ENCODE measurements around the gene CAMK2G.

The CAMK2G gene

DNA sequence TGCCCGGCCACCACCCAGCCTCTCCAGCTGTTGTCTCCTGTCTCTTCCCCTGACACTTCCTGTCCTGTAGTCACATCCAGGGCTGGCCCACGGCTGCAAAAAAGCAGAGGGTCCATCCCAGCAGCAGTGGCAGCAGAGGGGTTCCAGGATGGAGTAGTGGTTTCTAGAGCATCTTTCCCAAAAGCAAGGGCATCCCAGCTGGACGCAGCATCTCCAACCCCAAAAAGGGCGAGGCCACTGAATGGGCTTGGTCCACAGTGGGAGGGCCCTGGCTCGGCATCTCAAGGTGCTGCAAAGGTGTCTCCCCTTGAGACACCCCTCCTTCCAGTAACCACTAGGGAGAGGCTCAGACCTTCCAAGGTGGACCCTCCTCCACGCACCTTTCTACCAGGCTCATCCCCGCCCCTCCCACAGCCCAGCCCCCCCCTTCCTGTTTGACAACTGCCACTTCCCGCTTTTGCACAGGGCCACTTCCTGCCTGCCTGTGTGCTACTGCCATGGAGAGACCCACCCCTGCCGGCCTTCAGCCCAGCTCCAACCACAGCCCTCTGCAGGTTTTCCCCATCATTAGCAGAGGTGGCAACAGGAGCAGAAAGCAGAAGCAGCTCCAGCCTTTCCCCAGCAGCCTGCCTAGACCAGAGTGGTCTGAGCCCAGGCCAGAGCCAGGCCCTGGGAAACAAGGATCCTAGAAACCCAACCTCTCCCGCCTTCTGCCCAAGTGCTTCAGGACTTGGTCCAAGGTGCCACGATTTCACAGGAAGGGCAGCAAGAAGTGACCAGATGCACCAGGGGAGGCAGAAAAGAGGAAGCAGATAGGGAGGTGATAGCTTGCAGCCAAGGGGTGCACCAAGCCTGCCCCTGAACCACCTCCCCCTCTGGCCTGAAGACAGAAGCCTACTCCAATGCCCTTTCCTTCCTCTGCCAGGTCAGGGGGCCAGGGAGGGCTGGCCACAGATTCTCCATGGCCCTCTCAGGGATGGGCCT lies 8.6 kb downstream of the CAMK2G start:
- FAIRE-seq (no peak), DNase-seq (ENCODE audit: insufficient read length, low spot score) (no peak)
- TF ChIP-seq, protein P1, sequence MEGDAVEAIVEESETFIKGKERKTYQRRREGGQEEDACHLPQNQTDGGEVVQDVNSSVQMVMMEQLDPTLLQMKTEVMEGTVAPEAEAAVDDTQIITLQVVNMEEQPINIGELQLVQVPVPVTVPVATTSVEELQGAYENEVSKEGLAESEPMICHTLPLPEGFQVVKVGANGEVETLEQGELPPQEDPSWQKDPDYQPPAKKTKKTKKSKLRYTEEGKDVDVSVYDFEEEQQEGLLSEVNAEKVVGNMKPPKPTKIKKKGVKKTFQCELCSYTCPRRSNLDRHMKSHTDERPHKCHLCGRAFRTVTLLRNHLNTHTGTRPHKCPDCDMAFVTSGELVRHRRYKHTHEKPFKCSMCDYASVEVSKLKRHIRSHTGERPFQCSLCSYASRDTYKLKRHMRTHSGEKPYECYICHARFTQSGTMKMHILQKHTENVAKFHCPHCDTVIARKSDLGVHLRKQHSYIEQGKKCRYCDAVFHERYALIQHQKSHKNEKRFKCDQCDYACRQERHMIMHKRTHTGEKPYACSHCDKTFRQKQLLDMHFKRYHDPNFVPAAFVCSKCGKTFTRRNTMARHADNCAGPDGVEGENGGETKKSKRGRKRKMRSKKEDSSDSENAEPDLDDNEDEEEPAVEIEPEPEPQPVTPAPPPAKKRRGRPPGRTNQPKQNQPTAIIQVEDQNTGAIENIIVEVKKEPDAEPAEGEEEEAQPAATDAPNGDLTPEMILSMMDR (IDR thresholded peaks at IDR 0.05; ENCODE audit: insufficient read depth, missing control alignments), result no peak

DNA sequence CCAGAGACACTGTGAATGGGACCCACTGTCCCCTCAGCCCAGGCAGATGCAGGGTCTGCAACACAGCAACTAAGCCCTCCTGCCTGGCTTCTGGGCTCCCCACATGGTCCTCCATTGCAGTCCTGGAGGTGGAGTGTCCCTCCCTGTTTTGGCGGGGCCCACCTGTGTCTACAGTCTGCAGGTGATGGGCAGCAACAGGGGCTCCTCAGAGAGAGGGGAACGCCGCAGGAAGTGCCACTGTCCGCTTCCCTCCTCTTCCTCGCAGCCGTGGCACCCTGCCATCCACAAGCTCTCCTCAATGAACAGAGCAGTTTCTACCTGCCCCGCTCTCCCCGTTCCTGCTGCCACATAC lies 9.3 kb downstream of the CAMK2G start:
- FAIRE-seq (no peak), DNase-seq (ENCODE audit: insufficient read length, low spot score) (no peak)
- TF ChIP-seq, protein P1 (IDR thresholded peaks at IDR 0.05; ENCODE audit: insufficient read depth, missing control alignments), result no peak

DNA sequence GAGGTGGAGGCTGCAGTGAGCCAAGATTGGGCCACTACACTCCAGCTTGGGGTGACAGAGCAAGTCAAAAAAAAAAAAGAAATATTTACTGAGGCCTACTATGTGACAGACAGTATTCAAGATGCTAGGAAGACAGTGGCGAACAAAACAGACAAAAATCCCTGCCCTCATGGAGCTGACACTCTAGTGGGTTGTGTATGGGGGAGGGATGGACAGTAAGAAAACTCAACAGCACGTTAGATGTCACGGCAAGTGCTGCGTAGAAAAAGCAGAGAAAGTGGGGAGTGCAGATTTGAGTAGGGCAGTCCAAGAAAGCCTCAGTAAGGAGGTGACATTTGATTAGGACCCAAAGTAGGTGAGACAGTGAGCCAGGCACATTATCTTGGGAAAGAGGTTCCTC lies 10.1 kb downstream of the CAMK2G start:
- no peak for FAIRE-seq
- TF ChIP-seq, protein P1 (IDR thresholded peaks at IDR 0.05; ENCODE audit: insufficient read depth, missing control alignments), result no peak
- DNase-seq (ENCODE audit: insufficient read length, low spot score), result no peak

DNA sequence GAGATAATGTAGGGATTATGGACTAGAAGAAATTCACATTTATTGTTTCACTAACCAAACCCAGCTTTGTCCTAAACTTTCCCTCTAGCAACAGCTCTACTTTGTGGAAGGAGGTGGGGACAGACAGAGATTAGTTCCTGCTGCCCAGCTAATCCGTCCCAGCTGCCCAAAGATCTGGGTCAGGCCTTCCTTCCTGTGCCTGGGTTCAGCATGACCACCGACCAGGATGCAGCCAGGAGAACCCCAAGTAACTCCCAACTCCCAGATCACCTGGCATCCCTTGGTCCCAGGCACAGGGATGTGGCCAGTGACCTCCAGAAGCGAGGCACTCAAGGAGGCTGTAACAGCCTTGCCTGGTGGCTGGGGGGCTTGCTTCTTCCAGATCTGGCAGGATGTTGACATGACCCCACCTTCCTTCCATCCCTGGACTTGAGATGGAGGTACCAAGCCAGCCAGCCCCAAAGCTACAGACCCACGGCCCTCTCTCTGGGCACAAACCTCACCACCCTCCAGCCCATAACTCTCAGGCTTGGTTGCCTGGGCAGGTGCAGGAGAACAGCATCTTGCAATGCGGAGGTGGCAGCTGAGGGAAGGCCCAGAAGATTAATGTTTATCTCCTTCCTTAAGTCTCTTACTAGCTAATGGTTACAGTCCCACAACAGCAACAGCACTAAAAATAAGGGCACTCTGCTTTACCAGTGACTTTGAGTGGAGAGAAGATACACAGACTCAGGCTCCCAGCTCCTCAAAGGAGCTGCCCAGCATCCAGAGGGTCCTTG lies 11.1 kb downstream of the CAMK2G start:
- DNase-seq (ENCODE audit: insufficient read length, low spot score) (peak; percentile 68), FAIRE-seq (no peak)
- TF ChIP-seq, protein P1 (IDR thresholded peaks at IDR 0.05; ENCODE audit: insufficient read depth, missing control alignments), result no peak

DNA sequence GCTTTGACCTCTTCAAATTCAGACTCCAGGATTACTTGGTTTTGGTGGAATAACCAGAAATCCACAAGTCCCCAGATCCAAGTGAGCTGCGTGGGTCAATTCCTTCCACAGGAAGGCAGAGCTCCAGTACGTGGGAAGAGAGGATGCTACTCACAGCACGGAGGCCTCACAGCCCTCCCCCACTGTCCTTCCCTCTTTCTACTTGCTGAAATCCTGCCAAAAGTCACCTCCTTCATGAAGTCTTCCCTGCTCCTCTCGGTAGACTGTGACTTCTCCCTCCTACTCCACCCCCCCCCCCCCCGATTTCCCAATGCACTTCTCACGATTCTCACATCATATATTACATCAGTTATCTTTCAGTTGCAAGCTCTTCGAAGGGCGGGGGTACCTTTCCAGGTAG lies 12.3 kb downstream of the CAMK2G start:
- DNase-seq (ENCODE audit: insufficient read length, low spot score) (no peak), FAIRE-seq (no peak)
- TF ChIP-seq, protein P1 (IDR thresholded peaks at IDR 0.05; ENCODE audit: insufficient read depth, missing control alignments), result no peak

DNA sequence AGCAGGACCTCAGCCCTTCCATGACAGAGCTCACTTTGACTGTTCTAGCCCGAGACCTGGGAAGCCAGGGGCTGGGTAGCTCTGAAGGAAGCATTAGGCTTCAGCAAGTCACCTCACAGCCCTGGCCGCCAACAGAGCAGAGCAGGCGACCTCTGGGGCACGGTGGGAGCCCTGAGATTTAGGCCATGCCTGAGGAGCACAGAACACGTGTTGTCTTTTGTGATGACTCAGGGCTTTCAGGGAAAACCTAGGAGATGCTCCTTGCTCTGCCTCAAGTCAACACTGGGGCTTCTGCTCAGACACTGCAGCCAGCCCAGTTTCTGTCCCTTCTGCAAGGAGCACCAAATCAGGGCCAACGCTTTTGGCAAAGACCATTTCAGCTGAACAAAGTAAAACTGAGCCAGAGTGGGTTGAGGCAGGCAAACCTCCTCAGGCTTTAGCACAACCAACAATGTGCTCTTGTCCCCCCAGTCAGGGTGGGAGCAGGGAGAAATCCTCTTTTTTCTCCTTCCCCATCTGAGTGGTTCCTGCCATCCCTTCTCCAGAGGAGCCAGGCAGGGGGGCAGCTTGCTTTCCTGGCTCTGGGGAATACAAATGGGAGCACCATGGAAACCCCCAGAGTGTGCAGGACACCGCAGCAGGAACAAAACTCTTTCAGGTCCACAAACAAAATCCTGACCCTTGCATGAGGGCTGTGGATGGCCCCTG lies 14.4 kb downstream of the CAMK2G start:
- DNase-seq (ENCODE audit: insufficient read length, low spot score) (no peak), FAIRE-seq (no peak)
- TF ChIP-seq, protein P1 (IDR thresholded peaks at IDR 0.05; ENCODE audit: insufficient read depth, missing control alignments), result no peak
